ENCODE measurements around the gene NELL2. TPM values are rescaled to one million over a fixed set of nuclear protein-coding genes. Genes with fewer than 3 reads are reported as not detected.

Gene NELL2
- total RNA-seq, 5 donors from 2014 or later (not counting 1 experiment from before 2014, with no cell fraction given) = 154 to 212 (median 169) TPM

GRCh38 chr12:44858226-44858855 is 17.8 kb downstream of the NELL2 start:
- ChIA-PET POLR2A (no interaction called here), CTCF (no interaction called here)
- H3K36me3 Mint-ChIP-seq = peaks cover 33% of the 10 kb centered on the region
- Histone ChIP-seq H3K27me3 (replicated peaks in 1 of 2; ENCODE audit: control insufficient read depth in 2 of 2, extremely low read depth in 1 of 2, insufficient read depth in 2 of 2, low read length in 1 of 2) (peaks cover 0 to 5% of the 10 kb centered on the region in 2 experiments), H3K4me3 (ENCODE audit: control insufficient read depth in 1 of 2, extremely low read depth in 1 of 2, low read length in 1 of 2) (no peak overlapping the region), H3K9me3 (no peaks in the 10 kb centered on the region), H3K36me3 (ENCODE audit: control insufficient read depth in 2 of 2, extremely low read depth in 1 of 2, insufficient read depth in 1 of 2, low read length in 1 of 2) (no peaks in the 10 kb centered on the region), H3K27ac (ENCODE audit: low read length) (no peak overlapping the region), H3K4me1 (ENCODE audit: control insufficient read depth in 1 of 2, extremely low read depth in 1 of 2, insufficient read depth in 2 of 2, low read length in 2 of 2) (peaks cover 3 to 18% of the 10 kb centered on the region in 2 experiments)
- DNase-seq = no peak
- no peaks in the 10 kb centered on the region for H3K27me3 Mint-ChIP-seq
- no peak for ATAC-seq (replicated peaks in 1 of 4)
- H3K4me3 Mint-ChIP-seq = peak overlapping the region in 2 of 3 donors; percentile 2 to 14
- peak overlapping the region; percentile 48 to 77 for H3K27ac Mint-ChIP-seq
- H3K9me3 Mint-ChIP-seq = peaks cover 3 to 17% (median 6%) of the 10 kb centered on the region in 3 donors
- 88% methylated on average over 1 of the region's 4 CpGs for WGBS (ENCODE audit: insufficient coverage)
- peaks cover 78 to 87% (median 85%) of the 10 kb centered on the region in 3 donors for H3K4me1 Mint-ChIP-seq

- no CpG with 5 or more reads among the region's 2 CpGs for WGBS (ENCODE audit: insufficient coverage)
- H3K4me1 Mint-ChIP-seq = peaks cover 86 to 89% (median 89%) of the 10 kb centered on the region in 3 donors
Measured at GRCh38 chr12:44852483-44852882, 23.6 kb downstream of the NELL2 start.

DNA sequence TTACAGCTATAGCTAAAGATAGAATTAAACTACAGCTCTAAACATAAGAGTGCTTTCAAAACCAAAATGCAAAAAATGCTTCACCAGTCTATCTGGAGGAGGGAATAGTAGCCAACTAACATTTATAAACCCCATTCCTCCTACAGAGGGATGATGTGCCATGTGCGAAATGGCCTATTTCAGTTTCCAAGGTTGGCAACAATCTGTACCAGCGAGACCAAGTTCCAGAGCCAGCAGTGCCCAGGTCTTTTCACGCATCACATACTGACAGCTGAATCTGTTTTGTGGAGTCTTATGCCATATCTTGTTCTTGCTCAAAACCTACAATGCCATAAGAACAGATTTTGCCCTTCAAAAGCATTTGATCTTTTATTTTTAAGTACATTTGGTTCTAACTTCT is 24.5 kb downstream of the NELL2 start:
- DNase-seq (no peak), ATAC-seq (replicated peaks in 1 of 4) (no peak)
- H3K9me3 ChIP-seq = no peaks in the 10 kb centered on the region
- POLR2A ChIA-PET = no interaction called here
- WGBS (ENCODE audit: insufficient coverage) = 100% methylated on average over 3 of the region's 3 CpGs
- no peak overlapping the region for H3K4me3 ChIP-seq (ENCODE audit: control insufficient read depth in 1 of 2, extremely low read depth in 1 of 2, low read length in 1 of 2)
- H3K9me3 Mint-ChIP-seq = peaks cover 0 to under 1% (median under 1%) of the 10 kb centered on the region in 3 donors
- H3K27me3 Mint-ChIP-seq = no peaks in the 10 kb centered on the region
- H3K36me3 Mint-ChIP-seq = peaks cover 10% of the 10 kb centered on the region
- H3K27ac Mint-ChIP-seq = peak overlapping the region; percentile 73 to 90
- H3K36me3 ChIP-seq (ENCODE audit: control insufficient read depth in 2 of 2, extremely low read depth in 1 of 2, insufficient read depth in 1 of 2, low read length in 1 of 2) = no peaks in the 10 kb centered on the region
- peaks cover 22 to 41% of the 10 kb centered on the region in 2 experiments for H3K4me1 ChIP-seq (ENCODE audit: control insufficient read depth in 1 of 2, extremely low read depth in 1 of 2, insufficient read depth in 2 of 2, low read length in 2 of 2)
- H3K4me3 Mint-ChIP-seq = peak overlapping the region in 2 of 3 donors; percentile 8 to 49
- CTCF ChIA-PET = interaction anchor here in 1 of 2 donors (1.0 kb wide), 1 partner anchor 10 kb away, joined by 3 read pairs; no protein-coding TSS in a partner anchor
- no peaks in the 10 kb centered on the region for H3K27me3 ChIP-seq (replicated peaks in 1 of 2; ENCODE audit: control insufficient read depth in 2 of 2, extremely low read depth in 1 of 2, insufficient read depth in 2 of 2, low read length in 1 of 2)
- H3K4me1 Mint-ChIP-seq = peaks cover 86 to 89% (median 88%) of the 10 kb centered on the region in 3 donors
- H3K27ac ChIP-seq (ENCODE audit: low read length) = no peak overlapping the region

More at GRCh38 chr12:44852483-44852882, 23.6 kb downstream of the NELL2 start:
- Histone ChIP-seq H3K27me3 (replicated peaks in 1 of 2; ENCODE audit: control insufficient read depth in 2 of 2, extremely low read depth in 1 of 2, insufficient read depth in 2 of 2, low read length in 1 of 2) (no peaks in the 10 kb centered on the region), H3K4me3 (ENCODE audit: control insufficient read depth in 1 of 2, extremely low read depth in 1 of 2, low read length in 1 of 2) (no peak overlapping the region), H3K36me3 (ENCODE audit: control insufficient read depth in 2 of 2, extremely low read depth in 1 of 2, insufficient read depth in 1 of 2, low read length in 1 of 2) (no peaks in the 10 kb centered on the region), H3K9me3 (no peaks in the 10 kb centered on the region), H3K27ac (ENCODE audit: low read length) (no peak overlapping the region), H3K4me1 (ENCODE audit: control insufficient read depth in 1 of 2, extremely low read depth in 1 of 2, insufficient read depth in 2 of 2, low read length in 2 of 2) (peaks cover 17 to 35% of the 10 kb centered on the region in 2 experiments)
- CTCF ChIA-PET = interaction anchor here in 1 of 2 donors (1.0 kb wide), 1 partner anchor 9 kb away, joined by 3 read pairs; no protein-coding TSS in a partner anchor
- peak overlapping the region; percentile 85 to 90 for H3K27ac Mint-ChIP-seq
- DNase-seq (no peak), ATAC-seq (replicated peaks in 1 of 4) (no peak)
- POLR2A ChIA-PET = no interaction called here
- H3K36me3 Mint-ChIP-seq = peaks cover 10% of the 10 kb centered on the region
- H3K27me3 Mint-ChIP-seq = no peaks in the 10 kb centered on the region
- no peaks in the 10 kb centered on the region for H3K9me3 Mint-ChIP-seq
- peak overlapping the region; percentile 13 to 55 (median 49) for H3K4me3 Mint-ChIP-seq

- Histone ChIP-seq H3K4me3 (ENCODE audit: control insufficient read depth in 1 of 2, extremely low read depth in 1 of 2, low read length in 1 of 2) (no peak overlapping the region), H3K27me3 (replicated peaks in 1 of 2; ENCODE audit: control insufficient read depth in 2 of 2, extremely low read depth in 1 of 2, insufficient read depth in 2 of 2, low read length in 1 of 2) (no peaks in the 10 kb centered on the region), H3K27ac (ENCODE audit: low read length) (peak overlapping the region; percentile 89), H3K36me3 (ENCODE audit: control insufficient read depth in 2 of 2, extremely low read depth in 1 of 2, insufficient read depth in 1 of 2, low read length in 1 of 2) (no peaks in the 10 kb centered on the region), H3K9me3 (no peaks in the 10 kb centered on the region), H3K4me1 (ENCODE audit: control insufficient read depth in 1 of 2, extremely low read depth in 1 of 2, insufficient read depth in 2 of 2, low read length in 2 of 2) (peaks cover 29 to 63% of the 10 kb centered on the region in 2 experiments)
- ChIA-PET POLR2A (interaction anchor here in 1 of 2 donors (0.6 to 1.3 kb wide), 2 partner anchors 11 to 15 kb away, joined by 4 read pairs; no protein-coding TSS in a partner anchor), CTCF (interaction anchor here (0.5 to 1.9 kb wide), 6 partner anchors 11 to 1527 kb away, joined by 3 to 5 read pairs (median 4); no protein-coding TSS in a partner anchor)
- ATAC-seq (replicated peaks in 1 of 4) (no peak), DNase-seq (no peak)
- H3K9me3 Mint-ChIP-seq = peaks cover 0 to 3% (median 3%) of the 10 kb centered on the region in 3 donors
- H3K4me1 Mint-ChIP-seq = peaks cover 79 to 89% (median 86%) of the 10 kb centered on the region in 3 donors
- H3K36me3 Mint-ChIP-seq = peaks cover 9% of the 10 kb centered on the region
- H3K27ac Mint-ChIP-seq = peak overlapping the region; percentile 95 to 96
- H3K4me3 Mint-ChIP-seq = peak overlapping the region in 2 of 3 donors; percentile 57 to 71
- 80% methylated on average over 1 of the region's 2 CpGs for WGBS (ENCODE audit: insufficient coverage)
- H3K27me3 Mint-ChIP-seq = no peaks in the 10 kb centered on the region
Measured at GRCh38 chr12:44848703-44849085, 27.4 kb downstream of the NELL2 start.

GRCh38 chr12:44847888-44848702 is 28.0 kb downstream of the NELL2 start:
- Mint-ChIP-seq H3K36me3 (peaks cover 9% of the 10 kb centered on the region), H3K27ac (peak overlapping the region; percentile 95 to 96), H3K4me3 (peak overlapping the region; percentile 57 to 71 (median 63)), H3K4me1 (peaks cover 80 to 89% (median 86%) of the 10 kb centered on the region in 3 donors), H3K27me3 (no peaks in the 10 kb centered on the region), H3K9me3 (peaks cover 0 to 3% (median 3%) of the 10 kb centered on the region in 3 donors)
- peaks cover 31 to 63% of the 10 kb centered on the region in 2 experiments for H3K4me1 ChIP-seq (ENCODE audit: control insufficient read depth in 1 of 2, extremely low read depth in 1 of 2, insufficient read depth in 2 of 2, low read length in 2 of 2)
- peak overlapping the region; percentile 89 for H3K27ac ChIP-seq (ENCODE audit: low read length)
- no peaks in the 10 kb centered on the region for H3K9me3 ChIP-seq
- H3K4me3 ChIP-seq (ENCODE audit: control insufficient read depth in 1 of 2, extremely low read depth in 1 of 2, low read length in 1 of 2) = peak overlapping the region in 1 of 2 donors; percentile 7
- CTCF ChIA-PET = interaction anchor here (0.5 to 1.9 kb wide), 8 partner anchors 11 to 1528 kb away, joined by 3 to 11 read pairs (median 4); partner anchors contain the start of gene NELL2 (in 1 of the 2)
- DNase-seq (peak; percentile 47 to 86 (median 69)), ATAC-seq (replicated peaks in 1 of 4) (peak; percentile 90 to 93 (median 91))
- H3K27me3 ChIP-seq (replicated peaks in 1 of 2; ENCODE audit: control insufficient read depth in 2 of 2, extremely low read depth in 1 of 2, insufficient read depth in 2 of 2, low read length in 1 of 2) = no peaks in the 10 kb centered on the region
- no peaks in the 10 kb centered on the region for H3K36me3 ChIP-seq (ENCODE audit: control insufficient read depth in 2 of 2, extremely low read depth in 1 of 2, insufficient read depth in 1 of 2, low read length in 1 of 2)
- POLR2A ChIA-PET = interaction anchor here in 1 of 2 donors (0.6 to 1.3 kb wide), 3 partner anchors 11 to 138 kb away, joined by 3 to 4 read pairs (median 4); no protein-coding TSS in a partner anchor
- 10% methylated on average over 2 of the region's 6 CpGs for WGBS (ENCODE audit: insufficient coverage)
